Thyroid gland (tissue), 4 donors: ENCODE results near the gene KCNK4. TPM values are rescaled to one million over a fixed set of nuclear protein-coding genes. Genes with fewer than 3 reads are reported as not detected.
"Not testable (repeated sequence)": the region's sequence is repeated elsewhere in the genome, so short reads cannot be mapped to it uniquely, and the experiment has no call there.

Experiments used
- DNase-seq, 2 donors: peaks; one replicate each; pipeline ENCODE4 v3.0.0-alpha.2; 2019
- H3K27ac ChIP-seq, 3 donors: fragments of 200-600 bp; sonication (generic); 1 replicate in 2 of 3; 2 replicates in 1 of 3; pipeline ENCODE4 v1.5.1; 2016 to 2019; ENCODE audit warnings: mild to moderate bottlenecking in 1 of 3, moderate library complexity in 1 of 3
- H3K27me3 ChIP-seq: fragments of 200-600 bp; sonication (generic); one replicate; pipeline ENCODE4 v1.5.1; 2019
- H3K36me3 ChIP-seq, 2 donors: fragments of 200-600 bp; sonication (generic); one replicate each; pipeline ENCODE4 v1.5.1; 2016 to 2019
- H3K4me1 ChIP-seq, 2 donors: fragments of 200-600 bp; sonication (generic); one replicate each; pipeline ENCODE4 v1.5.1; 2017 to 2019
- H3K4me3 ChIP-seq, 3 donors: fragments of 200-600 bp; sonication (generic); replicated peaks in 1 of 3; 1 replicate in 2 of 3; 2 replicates in 1 of 3; pipeline ENCODE4 v1.5.1; 2016; ENCODE audit warnings: mild to moderate bottlenecking in 1 of 3
- H3K9me3 ChIP-seq: fragments of 200-600 bp; sonication (generic); one replicate; pipeline ENCODE4 v1.5.1; 2017
- POLR2A ChIP-seq, 2 donors: fragments of 450-650 bp; IDR thresholded peaks; one replicate each; pipeline ENCODE4 v1.6.1; 2017; ENCODE audit warnings: antibody characterized with exemption in 2 of 2, mild to moderate bottlenecking in 2 of 2, moderate library complexity in 1 of 2
- WGBS, 2 donors: methylation state at CpG; one replicate each; pipeline ENCODE4 v1.1.5; 2017; 5-methylcytosine and 5-hydroxymethylcytosine counted together
- intact Hi-C: fragments of 100-400 bp; cut with DNase I; formaldehyde crosslinking; loops from one replicate; pipeline ENCODE4 v1.15.1; 2023
- total RNA-seq, 4 donors: library from RNA; depleted of rRNA; stranded (reverse); fragments of >200 nt; gene quantifications; one replicate each; pipeline ENCODE4 v1.2.3, GENCODE V29; 2016
- TF ChIP-seq, protein P1 (sequence below), 6 experiments: fragments of 200-600 bp in 3 of 6; fragments of 450-650 bp in 3 of 6; sonication (generic) in 3 of 6; IDR thresholded peaks; one replicate each; pipeline ENCODE4 v1.5.1; 2016 to 2019; ENCODE audit warnings: antibody characterized with exemption in 6 of 6, mild to moderate bottlenecking in 2 of 6, inconsistent platforms in 1 of 6, moderate library complexity in 1 of 6

Gene KCNK4
- total RNA-seq, 4 donors from 2014 or later = not detected

DNA sequence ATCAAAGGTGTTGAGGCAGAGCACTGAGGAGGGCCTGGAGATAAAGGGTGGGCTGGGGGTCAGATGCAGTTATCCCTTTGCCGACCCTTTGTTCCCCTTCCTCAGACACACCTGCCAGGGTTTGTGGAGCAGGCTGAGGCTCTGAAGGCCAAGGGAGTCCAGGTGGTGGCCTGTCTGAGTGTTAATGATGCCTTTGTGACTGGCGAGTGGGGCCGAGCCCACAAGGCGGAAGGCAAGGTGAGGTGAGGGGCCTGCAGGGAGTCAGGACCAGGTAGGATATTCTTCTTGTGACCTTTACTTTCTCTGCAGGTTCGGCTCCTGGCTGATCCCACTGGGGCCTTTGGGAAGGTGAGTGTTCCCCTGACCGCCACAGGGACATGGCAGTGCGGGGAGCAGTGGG, 29.5 kb downstream of the KCNK4 start:
- Histone ChIP-seq H3K36me3 (peaks cover 0 to 7% of the 10 kb centered on the region in 2 donors), H3K27ac (peak overlapping the region; percentile 54 to 81 (median 72))

DNA sequence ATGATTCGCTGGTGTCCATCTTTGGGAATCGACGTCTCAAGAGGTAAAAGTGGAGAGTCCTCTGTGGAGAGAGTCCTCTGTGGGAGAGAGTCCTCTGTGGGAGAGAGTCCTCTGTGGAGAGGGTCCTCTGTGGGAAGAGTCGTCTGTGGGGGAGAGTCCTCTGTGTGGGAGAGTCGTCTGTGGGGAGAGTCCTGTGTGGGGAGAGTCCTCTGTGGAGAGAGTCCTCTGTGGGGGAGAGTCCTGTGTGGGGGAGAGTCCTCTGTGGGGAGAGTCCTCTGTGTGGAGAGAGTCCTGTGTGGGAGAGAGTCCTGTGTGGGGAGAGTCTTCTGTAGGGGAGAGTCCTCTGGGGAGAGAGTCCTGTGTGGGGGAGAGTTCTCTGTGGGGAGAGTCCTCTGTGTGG, 29.9 kb downstream of the KCNK4 start:
- no peak for DNase-seq
- no peak overlapping the region for H3K4me3 ChIP-seq
- intact Hi-C loops = no loop called here
- peak overlapping the region; percentile 54 to 81 (median 72) for H3K27ac ChIP-seq
- no peaks in the 10 kb centered on the region for H3K9me3 ChIP-seq
- peaks cover 15 to 51% of the 10 kb centered on the region in 2 donors for H3K4me1 ChIP-seq
- TF ChIP-seq, protein P1, sequence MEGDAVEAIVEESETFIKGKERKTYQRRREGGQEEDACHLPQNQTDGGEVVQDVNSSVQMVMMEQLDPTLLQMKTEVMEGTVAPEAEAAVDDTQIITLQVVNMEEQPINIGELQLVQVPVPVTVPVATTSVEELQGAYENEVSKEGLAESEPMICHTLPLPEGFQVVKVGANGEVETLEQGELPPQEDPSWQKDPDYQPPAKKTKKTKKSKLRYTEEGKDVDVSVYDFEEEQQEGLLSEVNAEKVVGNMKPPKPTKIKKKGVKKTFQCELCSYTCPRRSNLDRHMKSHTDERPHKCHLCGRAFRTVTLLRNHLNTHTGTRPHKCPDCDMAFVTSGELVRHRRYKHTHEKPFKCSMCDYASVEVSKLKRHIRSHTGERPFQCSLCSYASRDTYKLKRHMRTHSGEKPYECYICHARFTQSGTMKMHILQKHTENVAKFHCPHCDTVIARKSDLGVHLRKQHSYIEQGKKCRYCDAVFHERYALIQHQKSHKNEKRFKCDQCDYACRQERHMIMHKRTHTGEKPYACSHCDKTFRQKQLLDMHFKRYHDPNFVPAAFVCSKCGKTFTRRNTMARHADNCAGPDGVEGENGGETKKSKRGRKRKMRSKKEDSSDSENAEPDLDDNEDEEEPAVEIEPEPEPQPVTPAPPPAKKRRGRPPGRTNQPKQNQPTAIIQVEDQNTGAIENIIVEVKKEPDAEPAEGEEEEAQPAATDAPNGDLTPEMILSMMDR (IDR thresholded peaks at IDR 0.05) = no peak
- no peak for TF ChIP-seq POLR2A (IDR thresholded peaks at IDR 0.05)
- H3K36me3 ChIP-seq = peaks cover 0 to 5% of the 10 kb centered on the region in 2 donors
- no peaks in the 10 kb centered on the region for H3K27me3 ChIP-seq
- WGBS, 2 donors = 81 to 83% methylated on average over 5 of the region's 5 CpGs

More for the DNA sequence above, 29.5 kb downstream of the KCNK4 start:
- no peaks in the 10 kb centered on the region for H3K9me3 ChIP-seq
- DNase-seq = no peak
- intact Hi-C loops = no loop called here
- H3K27me3 ChIP-seq = no peaks in the 10 kb centered on the region
- H3K4me1 ChIP-seq = peaks cover 15 to 51% of the 10 kb centered on the region in 2 donors
- H3K4me3 ChIP-seq = no peak overlapping the region
- 89 to 96% methylated on average over 7 of the region's 7 CpGs for WGBS, 2 donors
- TF ChIP-seq, protein P1 (IDR thresholded peaks at IDR 0.05) = no peak
- TF ChIP-seq POLR2A (IDR thresholded peaks at IDR 0.05) = no peak

DNA sequence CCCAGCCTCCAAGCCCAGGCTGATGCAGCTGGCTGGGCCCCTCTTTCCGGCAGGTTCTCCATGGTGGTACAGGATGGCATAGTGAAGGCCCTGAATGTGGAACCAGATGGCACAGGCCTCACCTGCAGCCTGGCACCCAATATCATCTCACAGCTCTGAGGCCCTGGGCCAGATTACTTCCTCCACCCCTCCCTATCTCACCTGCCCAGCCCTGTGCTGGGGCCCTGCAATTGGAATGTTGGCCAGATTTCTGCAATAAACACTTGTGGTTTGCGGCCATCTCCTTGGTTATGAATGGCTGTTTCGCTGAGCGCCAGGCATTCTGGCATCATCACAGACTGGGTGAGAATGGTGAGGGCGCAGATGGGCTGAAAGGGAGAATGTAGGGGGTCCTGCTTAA, 30.4 kb downstream of the KCNK4 start:
- DNase-seq = peak; percentile 87 to 88
- no peak overlapping the region for H3K4me3 ChIP-seq
- peaks cover 0 to under 1% of the 10 kb centered on the region in 2 donors for H3K36me3 ChIP-seq
- WGBS, 2 donors = 33 to 41% methylated on average over 5 of the region's 5 CpGs
- no peaks in the 10 kb centered on the region for H3K9me3 ChIP-seq
- intact Hi-C loops = no loop called here
- no peak for TF ChIP-seq POLR2A (IDR thresholded peaks at IDR 0.05)
- TF ChIP-seq, protein P1 (IDR thresholded peaks at IDR 0.05) = no peak
- peaks cover 15 to 48% of the 10 kb centered on the region in 2 donors for H3K4me1 ChIP-seq
- peak overlapping the region; percentile 58 to 86 (median 81) for H3K27ac ChIP-seq
- no peaks in the 10 kb centered on the region for H3K27me3 ChIP-seq

DNA sequence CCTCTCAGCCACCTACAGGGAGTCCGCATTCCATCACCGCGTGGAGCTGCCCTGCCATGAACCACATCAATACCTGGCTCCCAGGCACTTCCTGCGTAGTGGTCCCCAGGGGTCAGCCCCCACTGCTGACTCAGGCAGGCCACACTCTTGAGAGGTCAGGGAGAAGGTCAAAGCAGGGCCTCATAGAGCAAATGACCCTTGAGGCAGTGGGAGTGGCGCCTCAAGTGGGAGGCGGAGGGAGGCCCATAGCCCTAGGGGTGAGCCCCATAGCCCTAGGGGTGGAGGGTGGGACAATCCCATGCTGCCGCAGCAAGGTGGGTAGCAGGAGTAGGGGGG, 31.8 kb downstream of the KCNK4 start:
- TF ChIP-seq POLR2A (IDR thresholded peaks at IDR 0.05) = no peak
- TF ChIP-seq, protein P1 (IDR thresholded peaks at IDR 0.05) = no peak
- Histone ChIP-seq H3K36me3 (no peaks in the 10 kb centered on the region), H3K27ac (peak overlapping the region in 2 of 3 donors; percentile 58 to 81), H3K4me3 (no peak overlapping the region), H3K9me3 (no peaks in the 10 kb centered on the region), H3K4me1 (peaks cover 15 to 46% of the 10 kb centered on the region in 2 donors), H3K27me3 (no peaks in the 10 kb centered on the region)
- no peak for DNase-seq
- intact Hi-C loops = no loop called here
- WGBS, 2 donors = 80 to 84% methylated on average over 6 to 7 of the region's 7 CpGs

DNA sequence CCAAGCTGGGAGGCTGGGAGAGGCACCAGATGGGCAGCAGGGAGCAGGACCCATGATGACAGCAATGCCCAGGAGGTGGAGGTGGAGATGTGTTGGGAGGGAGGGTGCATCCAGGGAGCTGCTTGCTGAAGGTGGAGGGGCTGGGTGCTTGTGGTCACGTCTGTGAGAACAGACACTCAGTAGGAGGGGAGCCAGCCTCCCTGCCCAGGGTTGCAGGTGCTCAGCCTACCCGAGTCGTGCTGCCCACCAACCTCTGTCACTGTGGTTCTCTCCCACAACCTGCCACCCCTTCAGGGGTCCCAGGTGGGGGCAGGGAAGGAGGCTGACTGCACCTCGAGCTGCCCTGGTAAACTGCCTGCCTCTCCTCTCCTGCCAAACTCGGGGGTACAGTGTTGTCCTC, 32.3 kb downstream of the KCNK4 start:
- no peak for TF ChIP-seq POLR2A (IDR thresholded peaks at IDR 0.05)
- TF ChIP-seq, protein P1 (IDR thresholded peaks at IDR 0.05) = no peak
- Histone ChIP-seq H3K36me3 (no peaks in the 10 kb centered on the region), H3K9me3 (no peaks in the 10 kb centered on the region), H3K4me1 (peaks cover 15 to 46% of the 10 kb centered on the region in 2 donors), H3K27me3 (no peaks in the 10 kb centered on the region), H3K27ac (peak overlapping the region in 1 of 3 donors; percentile 81), H3K4me3 (no peak overlapping the region)
- DNase-seq = no peak
- intact Hi-C loops = no loop called here
- WGBS, 2 donors = 84 to 85% methylated on average over 5 of the region's 5 CpGs

DNA sequence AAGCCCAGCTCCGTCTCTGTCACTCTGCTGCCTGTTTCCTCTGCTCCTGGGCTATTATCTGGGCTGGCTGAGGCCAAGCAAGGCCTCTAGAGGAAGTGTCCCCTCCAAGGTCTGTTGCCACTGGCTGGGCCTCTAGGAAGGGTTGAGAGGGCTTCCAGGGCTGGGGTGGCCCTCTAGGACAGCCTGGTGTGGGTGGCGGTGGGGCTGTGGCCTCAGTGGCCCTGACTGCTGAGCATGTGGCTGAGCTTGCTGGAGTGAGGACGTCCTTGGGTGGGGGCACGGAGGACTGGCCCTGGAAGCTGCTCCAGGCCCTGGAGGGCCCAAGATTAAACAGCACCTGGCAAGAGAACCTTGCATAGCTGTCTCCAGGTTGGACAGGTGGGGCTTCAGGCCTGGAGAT, 32.9 kb downstream of the KCNK4 start:
- H3K4me3 ChIP-seq, H3K27me3 ChIP-seq, intact Hi-C loops, H3K27ac ChIP-seq, H3K36me3 ChIP-seq, DNase-seq, H3K9me3 ChIP-seq: not testable (repeated sequence)
- peaks cover 12 to 41% of the 10 kb centered on the region in 2 donors for H3K4me1 ChIP-seq
- 79 to 88% methylated on average over 3 to 4 of the region's 4 CpGs for WGBS, 2 donors
